Activated CD4-positive, CD25-positive, alpha-beta regulatory T cell (primary cell): Measurements from ENCODE around the gene ERRFI1.
"Not testable (repeated sequence)": the region's sequence is repeated elsewhere in the genome, so short reads cannot be mapped to it uniquely, and the experiment has no call there.

Experiments used
- DNase-seq, 4 experiments: peaks; one replicate each; lab custom pipeline; 2025; lab: John Stamatoyannopoulos, UW

ERRFI1 gene

DNA sequence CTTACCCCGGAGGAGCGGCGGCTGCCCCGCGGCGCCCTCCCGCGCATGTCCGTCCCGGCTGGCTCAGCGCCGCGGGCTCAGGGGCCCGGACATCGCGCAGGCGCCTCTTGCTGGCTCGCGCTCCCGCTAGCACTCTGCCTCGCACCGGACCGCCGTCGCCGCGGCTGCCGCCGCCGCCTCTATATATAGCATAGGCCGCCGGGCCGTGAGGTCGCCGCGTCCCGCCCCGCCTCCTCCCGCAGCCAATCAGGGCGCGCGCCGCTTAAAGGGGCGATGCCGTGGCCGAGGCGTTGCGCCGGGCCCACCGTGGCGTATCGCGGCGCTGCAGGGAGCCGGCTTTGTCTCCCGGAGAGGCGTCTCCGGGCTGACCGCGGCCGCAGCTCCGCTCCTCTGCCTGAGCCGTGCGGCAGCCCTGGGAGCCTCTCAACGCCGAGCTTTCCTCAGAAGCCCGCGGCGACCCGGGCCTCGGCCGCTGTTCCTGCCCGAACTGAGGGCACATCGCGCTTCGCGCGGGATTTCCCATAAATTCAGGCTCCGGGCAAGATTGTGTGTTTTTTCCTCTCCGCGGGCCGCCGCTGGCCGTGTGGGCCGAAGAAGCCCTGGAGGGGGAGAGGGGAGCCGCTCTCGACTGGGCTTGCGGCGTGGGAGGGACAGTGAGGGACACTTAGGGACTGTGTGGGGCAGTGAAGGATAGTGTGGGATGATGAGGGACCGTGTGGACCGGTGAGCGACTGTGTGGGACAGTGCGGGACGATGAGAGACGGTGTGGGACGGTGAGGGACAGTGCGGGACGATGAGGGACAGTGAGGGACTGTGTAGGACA lies at the start of gene ERRFI1:
ERRFI1 (minus strand) TSS at position 157 of the 823 bp plus-strand sequence. CDS start 10,690 bp downstream, outside the sequence.
- peak; percentile 73 to 80 (median 76) for DNase-seq

- no peak for DNase-seq
These were observed 49.5 kb upstream of the ERRFI1 start for GRCh38 chr1:8075511-8076051.

- no peak for DNase-seq
These were observed 47.2 kb upstream of the ERRFI1 start for GRCh38 chr1:8073112-8073855.

DNA sequence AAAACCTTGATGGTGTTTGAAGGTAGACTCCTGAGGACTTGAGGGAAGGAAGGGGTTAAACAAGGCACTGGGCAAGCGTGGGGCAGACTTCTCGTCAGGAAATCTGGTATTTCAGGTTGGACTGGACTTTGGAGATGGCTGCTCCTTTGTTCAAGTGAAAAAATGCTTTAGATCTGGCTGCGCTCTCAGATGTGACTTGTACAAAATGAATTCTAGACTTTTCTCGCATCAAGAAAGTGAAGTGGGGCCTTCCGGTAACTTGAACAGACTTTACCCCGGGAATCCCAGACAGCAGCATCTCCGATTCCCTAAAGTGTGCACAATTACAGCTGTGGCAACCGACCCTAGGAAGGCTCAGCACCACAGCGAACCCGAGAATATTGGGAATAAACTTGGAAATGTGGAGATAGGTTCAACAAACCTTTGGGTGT lies 44.3 kb upstream of the ERRFI1 start:
- DNase-seq: no peak

DNA sequence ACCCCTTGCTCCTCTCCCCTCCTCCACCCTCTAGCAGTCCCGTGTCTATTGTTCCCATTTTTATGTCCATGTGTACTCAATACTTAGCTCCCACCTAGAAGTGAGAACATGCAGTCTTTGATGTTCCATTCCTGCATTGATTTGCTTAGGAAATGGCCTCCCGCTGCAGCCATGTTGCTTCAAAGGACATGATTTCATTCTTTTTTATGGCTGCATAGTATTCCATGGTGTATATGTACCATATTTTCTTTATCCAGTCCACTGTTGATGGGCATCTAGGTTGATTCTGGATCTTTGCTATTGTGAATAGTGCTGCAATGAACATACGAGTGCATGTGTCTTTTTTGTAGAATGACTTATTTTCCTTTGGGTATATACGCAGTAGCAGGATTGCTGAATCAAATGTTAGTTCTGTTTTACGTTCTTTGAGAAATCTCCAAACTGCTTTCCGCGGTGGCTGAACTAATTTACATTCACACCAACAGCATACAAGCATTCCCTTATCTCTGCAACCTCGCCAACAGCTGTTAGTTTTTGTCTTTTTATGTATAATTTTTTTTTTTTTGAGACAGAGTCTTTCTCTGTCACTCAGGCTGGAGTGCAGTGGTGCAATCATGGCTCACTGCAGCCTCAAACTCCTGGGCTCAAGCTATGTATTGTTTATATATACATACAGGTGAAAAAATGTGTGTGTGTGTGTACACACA lies 43.7 kb upstream of the ERRFI1 start:
- not testable (repeated sequence) for DNase-seq

- DNase-seq: no peak
These were observed 39.3 kb upstream of the ERRFI1 start for GRCh38 chr1:8065369-8065768.

GRCh38 chr1:8063298-8064036 lies 37.4 kb upstream of the ERRFI1 start:
- DNase-seq: no peak

- DNase-seq: no peak
These were observed 36.8 kb upstream of the ERRFI1 start for GRCh38 chr1:8062861-8063260.

- no peak for DNase-seq
These were observed 35.7 kb upstream of the ERRFI1 start for GRCh38 chr1:8061673-8062386.

- no peak for DNase-seq
These were observed 35.1 kb upstream of the ERRFI1 start for GRCh38 chr1:8061210-8061609.

- DNase-seq: no peak
These were observed 33.1 kb upstream of the ERRFI1 start for GRCh38 chr1:8059161-8059622.

- DNase-seq: not testable (repeated sequence)
These were observed 31.7 kb upstream of the ERRFI1 start for GRCh38 chr1:8057779-8058178.

GRCh38 chr1:8055973-8056372 lies 29.9 kb upstream of the ERRFI1 start:
- DNase-seq: no peak

- DNase-seq: no peak
These were observed 27.9 kb upstream of the ERRFI1 start for GRCh38 chr1:8053878-8054567.

DNA sequence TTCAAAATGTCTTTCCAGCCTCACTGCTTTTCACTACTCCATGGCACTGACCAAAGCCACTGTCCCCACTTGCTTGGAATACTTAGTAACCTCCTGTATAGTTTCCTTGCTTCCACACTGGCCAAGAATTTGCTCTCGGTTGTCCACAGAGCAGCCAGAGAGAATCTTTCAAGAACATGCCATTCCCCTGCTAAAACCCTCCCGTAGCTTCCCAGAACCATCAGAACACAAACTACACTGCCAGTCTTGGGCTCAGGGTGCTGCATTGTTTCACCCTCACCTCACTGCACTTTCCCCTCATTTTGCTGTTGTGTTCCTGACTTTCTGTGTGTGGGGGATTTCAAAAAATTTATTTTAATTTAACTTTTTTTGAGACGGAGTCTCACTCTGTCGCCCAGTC lies 25.5 kb upstream of the ERRFI1 start:
- DNase-seq: no peak

DNA sequence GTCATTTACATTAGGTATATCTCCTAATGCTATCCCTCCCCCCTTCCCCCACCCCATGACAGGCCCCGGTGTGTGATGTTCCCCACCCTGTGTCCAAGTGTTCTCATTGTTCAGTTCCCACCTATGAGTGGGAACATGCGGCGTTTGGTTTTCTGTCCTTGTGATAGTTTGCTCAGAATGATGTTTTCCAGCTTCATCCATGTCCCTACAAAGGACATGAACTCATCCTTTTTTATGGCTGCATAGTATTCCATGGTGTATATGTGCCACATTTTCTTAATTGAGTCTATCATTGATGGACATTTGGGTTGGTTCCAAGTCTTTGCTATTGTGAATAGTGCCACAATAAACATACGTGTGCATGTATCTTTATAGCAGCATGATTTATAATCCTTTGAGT lies 23.1 kb upstream of the ERRFI1 start:
- DNase-seq: not testable (repeated sequence)

GRCh38 chr1:8047686-8048445 lies 21.8 kb upstream of the ERRFI1 start:
- no peak for DNase-seq

DNA sequence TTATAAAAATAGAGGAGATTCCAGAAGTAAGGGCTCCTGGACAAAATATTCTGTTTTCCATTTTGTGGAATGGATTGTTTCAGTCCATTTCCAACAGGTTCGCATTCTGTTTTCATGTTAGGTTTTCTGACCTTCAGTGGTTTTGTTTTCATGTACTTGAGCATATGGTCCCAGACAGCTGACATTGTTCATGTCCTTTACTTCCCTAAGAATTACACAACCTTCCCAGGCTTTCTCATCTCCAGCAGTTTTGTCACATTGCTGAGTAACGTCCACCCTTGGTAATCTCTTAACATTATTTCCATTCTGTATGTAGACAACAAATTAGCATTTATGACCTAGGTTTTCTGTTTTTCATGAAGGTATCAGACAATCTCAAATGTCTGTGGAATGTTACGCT lies 21.0 kb upstream of the ERRFI1 start:
- DNase-seq: no peak

- no peak for DNase-seq
These were observed 20.3 kb upstream of the ERRFI1 start for GRCh38 chr1:8046391-8046790.
